HepG2 (cell line): ENCODE measurements around the gene ABCG1. TPM values are rescaled to one million over a fixed set of nuclear protein-coding genes. Genes with fewer than 3 reads are reported as not detected.
A peak's percentile ranks its signal among the peaks of the same experiment; 100 is the strongest.

Source experiments
- ATAC-seq: fragments of 200-7000 bp; cut with Tn5 transposase; 3 replicates; pipeline ENCODE4 v1.9.1; 2020; ENCODE audit warnings: mild to moderate bottlenecking, moderate library complexity
- BruUV-seq: library from RNA; stranded (reverse); fragments of 400-500 nt; replicated peaks from 2 replicates; lab custom pipeline; 2021; lab: Mats Ljungman, UMichigan
- CTCF ChIA-PET: fragments of 300-600 bp; formaldehyde crosslinking; extraction: SDS; loops from one replicate; lab custom pipeline; 2021; ENCODE audit warnings: low total read pairs, inconsistent platforms, low intra/inter-chr PET ratio; lab: Yijun Ruan, JAX
- POLR2A ChIA-PET: fragments of 350-600 bp; sonication (Branson Sonifier 250); formaldehyde crosslinking; loops from one replicate; lab custom pipeline; 2020; ENCODE audit warnings: antibody characterized with exemption, inconsistent platforms; lab: Yijun Ruan, JAX
- DNase-seq: peaks from one replicate; pipeline ENCODE4 v3.0.0-alpha.2; 2015; ENCODE audit warnings: low spot score
- FAIRE-seq: peaks from 3 replicates; lab custom pipeline; 2011; peaks lifted over from hg19 to GRCh38; lab: Jason Lieb, UNC
- H2AFZ ChIP-seq: one replicate; pipeline ENCODE4 v1.6.1; 2011; ENCODE audit warnings: low read length, inconsistent platforms
- H3K27ac ChIP-seq: fragments of 300-600 bp; 3 replicates; pipeline ENCODE4 v1.8.0; 2011; ENCODE audit warnings: mixed run types, mild to moderate bottlenecking, mixed read lengths, low read length, inconsistent platforms; ENCODE audit not compliant: insufficient read depth; ENCODE audit errors: extremely low read length
- H3K27me3 ChIP-seq, 2 experiments: fragments of 200-600 bp in 1 of 2; 2 replicates in 1 of 2; 3 replicates in 1 of 2; pipeline versions ENCODE4 v1.6.0 to v1.8.0; 2011; ENCODE audit warnings: low read length in 2 of 2, mild to moderate bottlenecking in 2 of 2, moderate library complexity in 2 of 2, inconsistent platforms in 1 of 2; ENCODE audit not compliant: insufficient read depth in 2 of 2, control insufficient read depth in 1 of 2
- H3K36me3 ChIP-seq, 2 experiments: fragments of 200-600 bp in 1 of 2; replicated peaks in 1 of 2; 2 replicates in 1 of 2; 3 replicates in 1 of 2; pipeline versions ENCODE4 v1.5.1 to v1.8.0; 2011; ENCODE audit warnings: low read length in 2 of 2, inconsistent platforms in 1 of 2; ENCODE audit not compliant: insufficient read depth in 2 of 2, control insufficient read depth in 1 of 2
- H3K4me1 ChIP-seq: 2 replicates; pipeline ENCODE4 v1.5.1; 2012; ENCODE audit warnings: low read length, inconsistent platforms; ENCODE audit not compliant: insufficient read depth
- H3K4me2 ChIP-seq: 2 replicates; pipeline ENCODE4 v1.6.0; 2011; ENCODE audit warnings: low read depth, low read length, inconsistent platforms
- H3K4me3 ChIP-seq, 3 experiments: fragments of 200-600 bp in 1 of 3; sonication (generic), shearing (Covaris generic) in 1 of 3; replicated peaks in 1 of 3; 2 replicates each; pipeline ENCODE4 v1.5.1; 2011 to 2016; ENCODE audit warnings: low read length in 3 of 3, inconsistent platforms in 2 of 3, low read depth in 2 of 3, mild to moderate bottlenecking in 2 of 3, control low read depth in 1 of 3, mixed read lengths in 1 of 3; ENCODE audit not compliant: insufficient read depth in 1 of 3
- H3K79me2 ChIP-seq: one replicate; pipeline ENCODE4 v1.6.1; 2011; ENCODE audit warnings: low read length, inconsistent platforms; ENCODE audit not compliant: insufficient read depth
- H3K9ac ChIP-seq: 2 replicates; pipeline ENCODE4 v1.6.0; 2011; ENCODE audit warnings: mild to moderate bottlenecking, low read depth, low read length, inconsistent platforms; ENCODE audit not compliant: insufficient read depth
- H3K9me3 ChIP-seq: 2 replicates; pipeline ENCODE4 v1.5.1; 2012; ENCODE audit warnings: mild to moderate bottlenecking, low read length
- H4K20me1 ChIP-seq: 2 replicates; pipeline ENCODE4 v1.6.0; 2011; ENCODE audit warnings: inconsistent platforms, mild to moderate bottlenecking, low read length, moderate library complexity; ENCODE audit not compliant: insufficient read depth
- EZH2 ChIP-seq: conservative IDR thresholded peaks from 2 replicates; pipeline ENCODE4 v1.6.1; 2012; ENCODE audit warnings: mild to moderate bottlenecking, low read depth, low read length, moderate library complexity
- HNRNPL ChIP-seq: fragments of 200-400 bp; formaldehyde crosslinking; IDR thresholded peaks from 2 replicates; pipeline ENCODE4 v1.6.1; 2017; ENCODE audit warnings: mild to moderate bottlenecking, low read depth, low read length
- NFIC ChIP-seq: IDR thresholded peaks from 2 replicates; pipeline ENCODE4 v1.6.1; 2012; ENCODE audit warnings: mild to moderate bottlenecking, low read length, inconsistent platforms
- NFYC ChIP-seq: IDR thresholded peaks from 2 replicates; pipeline ENCODE4 v1.6.1; 2016; ENCODE audit warnings: missing genetic modification reagents, missing compliant biosample characterization
- PAXIP1 ChIP-seq: sonication (generic); formaldehyde crosslinking; conservative IDR thresholded peaks from 2 replicates; pipeline ENCODE4 v1.4.0; 2020; ENCODE audit warnings: mild to moderate bottlenecking, missing genetic modification reagents, moderate library complexity
- PCBP1 ChIP-seq: fragments of 200-400 bp; formaldehyde crosslinking; IDR thresholded peaks from 2 replicates; pipeline ENCODE4 v1.6.1; 2017; ENCODE audit warnings: mild to moderate bottlenecking, low read depth, low read length, borderline replicate concordance
- WGBS: methylation state at CpG from one replicate; pipeline ENCODE4 v1.1.6; 2017; ENCODE audit warnings: low lambda C conversion rate; 5-methylcytosine and 5-hydroxymethylcytosine counted together
- in situ Hi-C: cut with HindIII; loops from 2 replicates; pipeline ENCODE4 v1.10.0; 2017; ENCODE audit warnings: low pct_unique_long_range_greater_than_20kb; ENCODE audit not compliant: extremely low pct_ligation_motif_present
- intact Hi-C: fragments of 100-400 bp; cut with micrococcal nuclease; formaldehyde crosslinking; loops from one replicate; pipeline ENCODE4 v1.10.0; 2022; ENCODE audit not compliant: unreplicated experiment
- polyA plus RNA-seq, 8 experiments: library from polyadenylated mRNA; depleted of rRNA in 3 of 8; stranded (reverse) in 7 of 8; unstranded in 1 of 8; fragments of >200 nt; fragmentation: Illumina TruSeq in 4 of 8; extraction: Trizol in 4 of 8; gene quantifications; 2 replicates each; pipeline versions ENCODE4 v1.2.1 to v1.2.3, GENCODE V29; 2011 to 2016; ENCODE audit warnings: low read depth in 4 of 8, missing spikeins in 1 of 8, mixed read lengths in 1 of 8; ENCODE audit not compliant: insufficient read depth in 1 of 8
- total RNA-seq, 5 experiments: library from RNA; depleted of rRNA; stranded (reverse); fragments of >200 nt; fragmentation: Illumina TruSeq; extraction: Trizol; gene quantifications; 2 replicates each; pipeline ENCODE4 v1.2.3, GENCODE V29; 2016; ENCODE audit warnings: low read depth in 1 of 5

Gene ABCG1
- total and polyA plus RNA-seq, 2 of the 13 experiments (the other 11 are each of a cell fraction or from before 2014, with no cell fraction given): 0.04 TPM; not detected in 1

GRCh38 chr21:42219606-42220137, 732 bp downstream of the ABCG1 start:
- WGBS: 14% methylated on average over 17 of the region's 41 CpGs
- Histone ChIP-seq H3K9me3 (no peaks in the 10 kb centered on the region), H3K4me2 (no peak overlapping the region; the same call in 1 of the 2 replicates), H2AFZ (no peak overlapping the region), H3K36me3 (no peaks in the 10 kb centered on the region), H3K27ac (no peak overlapping the region), H4K20me1 (no peaks in the 10 kb centered on the region), H3K27me3 (peaks cover 3 to 67% of the 10 kb centered on the region in 2 experiments; a peak in 4 of 5 replicates), H3K4me3 (no peak overlapping the region)
- CTCF ChIA-PET: no interaction called here
- in situ Hi-C loops: no loop called here
- BruUV-seq: no TSS peak
- no peak; the same call in 1 of the 3 replicates for ATAC-seq
- no peak for DNase-seq
- no peak for FAIRE-seq
- TF ChIP-seq PAXIP1 (CRISPR knock-in tag): no peak
- no peak for TF ChIP-seq NFIC
- no peak for TF ChIP-seq NFYC
- 0 out of 2 replicates have a peak, but pooled peaks have one; percentile 66 for TF ChIP-seq EZH2
- TF ChIP-seq HNRNPL: no peak
- no peak for TF ChIP-seq PCBP1
- TF ChIP-seq, all 625 proteins: peak for 1
- Histone ChIP-seq H3K4me1 (0 out of 2 replicates have a peak, but pooled peaks cover 7% of the 10 kb centered on the region), H3K79me2 (no peaks in the 10 kb centered on the region), H3K9ac (no peak overlapping the region)
- POLR2A ChIA-PET: no interaction called here
- intact Hi-C loops: no loop called here
